Large intestine (tissue), 3 donors: Measurements from ENCODE around the gene RAB21. TPM values are rescaled to one million over a fixed set of nuclear protein-coding genes. Genes with fewer than 3 reads are reported as not detected.
A peak's percentile ranks its signal among the peaks of the same experiment; 100 is the strongest.
"Not testable (repeated sequence)": the region's sequence is repeated elsewhere in the genome, so short reads cannot be mapped to it uniquely, and the experiment has no call there.

Source experiments
- DNase-seq, 2 donors: peaks; one replicate each; pipeline versions ENCODE4 v3.0.0 to v3.0.0-alpha.2; 2013
- H3K27ac ChIP-seq: one replicate; pipeline ENCODE4 v1.5.1; 2013; ENCODE audit warnings: low read length
- H3K27me3 ChIP-seq: 2 replicates; pipeline ENCODE4 v1.6.1; 2013; ENCODE audit warnings: low read length; ENCODE audit not compliant: control insufficient read depth, insufficient read depth
- H3K36me3 ChIP-seq: 2 replicates; pipeline ENCODE4 v1.6.1; 2013; ENCODE audit warnings: low read length; ENCODE audit not compliant: control insufficient read depth, insufficient read depth
- H3K4me1 ChIP-seq: one replicate; pipeline ENCODE4 v1.6.1; 2013; ENCODE audit warnings: low read length; ENCODE audit not compliant: control insufficient read depth, insufficient read depth
- H3K4me3 ChIP-seq: one replicate; pipeline ENCODE4 v1.5.1; 2013; ENCODE audit warnings: low read length
- H3K9me3 ChIP-seq: one replicate; pipeline ENCODE4 v1.6.1; 2013; ENCODE audit warnings: mild to moderate bottlenecking, low read depth, low read length, moderate library complexity; ENCODE audit not compliant: control insufficient read depth
- WGBS: methylation state at CpG from one replicate; pipeline ENCODE4 v1.1.5; 2013; ENCODE audit warnings: low lambda C conversion rate; ENCODE audit not compliant: insufficient coverage; 5-methylcytosine and 5-hydroxymethylcytosine counted together
- polyA plus RNA-seq: library from polyadenylated mRNA; unstranded; fragments of 120-200 nt; gene quantifications from one replicate; pipeline ENCODE4 v1.2.1, GENCODE V29; 2013

The RAB21 gene
- polyA plus RNA-seq, 1 donor, result 53.1 TPM

DNA sequence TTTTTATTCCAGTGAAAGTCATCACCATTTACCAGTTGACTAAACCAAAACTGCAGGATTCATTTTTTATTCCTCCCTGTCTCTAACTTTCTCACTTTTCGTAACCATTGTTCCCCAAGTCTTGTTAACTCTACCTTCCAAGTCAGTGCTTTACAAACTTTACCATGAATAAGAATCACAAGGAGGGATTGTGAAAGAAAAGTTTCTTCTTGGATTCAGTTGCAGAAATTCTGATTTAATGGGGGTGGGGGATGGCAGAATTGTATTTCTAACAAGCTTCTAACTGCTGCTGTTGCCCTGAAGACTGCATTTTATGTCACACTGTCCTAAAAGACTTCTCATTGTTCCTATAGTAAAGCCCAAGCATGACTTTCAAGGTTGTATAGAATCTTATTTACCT lies 5.0 kb upstream of the RAB21 start:
- Histone ChIP-seq H3K9me3 (no peaks in the 10 kb centered on the region), H3K4me3 (no peak overlapping the region), H3K36me3 (no peaks in the 10 kb centered on the region), H3K4me1 (no peaks in the 10 kb centered on the region), H3K27ac (no peak overlapping the region), H3K27me3 (no peaks in the 10 kb centered on the region)
- 100% methylated on average over 1 of the region's 1 CpG for WGBS
- no peak for DNase-seq

DNA sequence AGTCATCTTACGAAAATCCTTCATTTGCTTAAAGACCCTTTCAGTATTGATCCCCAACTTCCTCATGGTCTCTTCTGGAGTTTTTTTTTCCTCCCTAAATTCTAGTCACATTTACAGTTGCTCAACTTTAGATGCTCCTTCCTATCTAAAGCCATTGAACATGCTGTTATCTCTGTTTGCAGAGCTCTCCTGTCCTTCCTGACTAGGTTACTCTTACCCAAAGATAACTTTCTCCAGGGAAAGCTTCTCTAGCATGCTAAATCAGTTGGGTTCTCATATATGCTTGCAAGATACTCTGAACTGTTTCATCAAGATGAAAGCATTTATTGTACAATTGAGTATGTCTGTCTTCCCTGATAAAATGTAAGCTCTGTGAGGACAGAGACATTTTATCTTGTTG lies 1.8 kb upstream of the RAB21 start:
- WGBS, result no CpG with 5 or more reads among the region's 1 CpG
- Histone ChIP-seq H3K27ac (no peak overlapping the region), H3K36me3 (no peaks in the 10 kb centered on the region), H3K4me3 (no peak overlapping the region), H3K4me1 (no peaks in the 10 kb centered on the region), H3K9me3 (no peaks in the 10 kb centered on the region), H3K27me3 (no peaks in the 10 kb centered on the region)
- no peak for DNase-seq

DNA sequence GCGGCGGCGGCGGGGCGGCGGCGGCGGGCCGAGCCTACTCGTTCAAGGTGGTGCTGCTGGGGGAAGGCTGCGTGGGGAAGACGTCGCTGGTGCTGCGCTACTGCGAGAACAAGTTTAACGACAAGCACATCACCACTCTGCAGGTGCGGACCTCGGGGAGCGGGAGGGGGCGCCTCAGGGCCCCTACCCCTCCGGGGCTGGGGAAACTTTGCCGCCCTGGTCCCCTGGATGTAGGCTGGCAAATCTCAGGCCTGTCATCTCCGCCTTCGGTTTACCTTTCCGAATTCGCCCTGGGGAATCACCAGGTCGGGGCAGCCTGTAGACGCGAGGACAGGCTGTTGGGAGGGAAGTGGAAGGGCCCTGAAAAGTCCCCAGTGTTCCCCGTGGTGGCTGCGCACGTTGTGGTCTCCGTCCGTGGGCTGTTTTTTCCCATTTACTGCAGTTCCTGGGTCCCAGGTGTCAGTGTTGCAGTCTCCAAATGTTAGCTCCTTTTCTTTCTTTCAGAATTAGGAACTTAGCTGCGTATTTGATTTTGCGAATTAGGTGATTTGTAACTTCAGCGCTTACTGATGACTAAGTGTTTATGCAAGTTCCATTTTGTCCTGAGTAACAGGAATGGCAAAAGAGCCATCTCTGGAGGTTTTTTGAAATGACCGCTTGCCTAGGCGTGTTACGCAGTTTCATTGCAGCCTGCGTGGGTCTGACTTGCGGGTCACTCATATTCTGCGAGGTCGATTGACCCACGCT lies 656 bp downstream of the RAB21 start:
- no peaks in the 10 kb centered on the region for H3K4me1 ChIP-seq
- H3K36me3 ChIP-seq, result peaks cover 10% of the 10 kb centered on the region
- WGBS, result no CpG with 5 or more reads among the region's 45 CpGs
- DNase-seq, result peak; percentile 26 to 79
- H3K9me3 ChIP-seq, result peaks cover 2% of the 10 kb centered on the region
- peak overlapping the region; percentile 94 for H3K4me3 ChIP-seq
- H3K27ac ChIP-seq, result peak overlapping the region; percentile 92
- no peaks in the 10 kb centered on the region for H3K27me3 ChIP-seq

DNA sequence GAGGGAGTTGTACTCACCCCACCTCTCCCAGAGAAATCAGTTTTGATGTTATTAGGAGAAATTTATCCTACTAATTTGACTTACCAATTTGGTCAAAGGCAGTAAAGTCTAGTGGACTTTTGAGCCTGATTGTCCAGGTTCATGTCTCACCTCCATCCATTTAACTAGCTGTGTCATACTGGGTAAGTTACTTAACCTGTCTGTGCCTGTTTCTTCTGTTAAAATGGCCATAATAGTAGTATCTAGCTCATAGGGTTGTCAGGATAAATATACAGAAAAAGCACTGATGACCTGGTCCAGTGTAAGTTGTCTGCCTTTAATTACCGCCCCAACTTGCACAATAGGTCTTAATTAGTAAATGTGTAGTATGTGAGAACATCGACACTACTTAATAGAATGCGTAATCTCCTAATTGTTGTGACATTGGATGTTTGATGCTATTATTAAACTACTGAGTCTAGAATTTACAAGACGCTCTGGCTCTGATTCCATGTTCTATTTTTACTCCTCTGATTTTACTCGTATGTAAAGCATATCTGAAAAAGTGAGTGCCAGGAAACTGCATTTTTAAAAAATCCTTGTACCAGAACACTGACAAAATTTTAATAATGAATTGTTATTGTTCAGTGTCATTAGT lies 1.5 kb downstream of the RAB21 start:
- Histone ChIP-seq H3K9me3 (peaks cover 11% of the 10 kb centered on the region), H3K4me1 (no peaks in the 10 kb centered on the region), H3K27me3 (no peaks in the 10 kb centered on the region), H3K4me3 (peak overlapping the region; percentile 94), H3K36me3 (peaks cover 16% of the 10 kb centered on the region), H3K27ac (peak overlapping the region; percentile 92)
- WGBS, result 47% methylated on average over 2 of the region's 5 CpGs
- peak in 1 of 2 donors; percentile 29 for DNase-seq

DNA sequence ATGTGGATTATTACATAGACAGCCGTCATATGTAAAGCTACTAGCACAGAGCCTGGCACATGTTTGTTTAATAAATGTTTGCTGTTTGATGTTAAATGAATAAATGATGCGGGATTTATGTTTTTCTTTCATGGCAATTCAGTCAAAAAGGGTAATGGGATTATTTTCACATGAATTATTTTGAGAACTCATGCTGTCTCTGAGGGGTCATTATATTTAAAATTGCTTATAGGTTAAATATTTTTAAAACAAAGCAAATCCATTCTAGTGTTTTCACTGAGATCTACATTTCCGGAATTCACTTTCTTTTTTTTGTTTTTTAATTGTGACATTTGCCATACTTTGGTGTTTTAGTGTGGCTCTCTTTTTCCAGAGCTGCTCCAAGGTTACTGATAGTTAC lies 5.3 kb downstream of the RAB21 start:
- no peak overlapping the region for H3K27ac ChIP-seq
- no peaks in the 10 kb centered on the region for H3K4me1 ChIP-seq

DNA sequence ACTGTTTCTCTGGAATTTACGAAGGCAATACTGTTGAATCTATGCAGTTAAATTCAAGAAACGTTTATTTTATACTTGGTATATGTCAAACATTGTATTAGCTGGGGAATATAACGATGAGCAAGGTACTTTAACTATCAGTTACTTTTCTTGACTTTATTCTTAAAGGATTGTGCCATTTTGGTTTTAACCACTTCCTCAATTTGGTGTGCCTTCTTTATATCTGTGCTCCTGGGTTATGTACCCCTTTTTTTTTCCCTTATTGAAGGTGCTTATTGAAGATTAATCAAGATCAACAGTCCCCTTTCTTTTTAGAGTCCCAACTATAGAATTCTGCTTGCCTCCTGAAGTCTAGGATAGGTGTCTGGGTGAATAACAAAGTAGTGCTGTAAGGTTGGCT lies 5.8 kb downstream of the RAB21 start:
- DNase-seq, result no peak
- Histone ChIP-seq H3K27me3 (no peaks in the 10 kb centered on the region), H3K4me3 (no peak overlapping the region), H3K36me3 (peaks cover 17% of the 10 kb centered on the region), H3K4me1 (no peaks in the 10 kb centered on the region), H3K27ac (no peak overlapping the region), H3K9me3 (peaks cover 16% of the 10 kb centered on the region)
- WGBS, result 94% methylated on average over 2 of the region's 3 CpGs

More for the DNA sequence above, 5.3 kb downstream of the RAB21 start:
- H3K9me3 ChIP-seq, result peaks cover 16% of the 10 kb centered on the region
- no peak overlapping the region for H3K4me3 ChIP-seq
- H3K36me3 ChIP-seq, result peaks cover 17% of the 10 kb centered on the region
- no peaks in the 10 kb centered on the region for H3K27me3 ChIP-seq
- no peak for DNase-seq
- WGBS, result 100% methylated on average over 2 of the region's 3 CpGs

DNA sequence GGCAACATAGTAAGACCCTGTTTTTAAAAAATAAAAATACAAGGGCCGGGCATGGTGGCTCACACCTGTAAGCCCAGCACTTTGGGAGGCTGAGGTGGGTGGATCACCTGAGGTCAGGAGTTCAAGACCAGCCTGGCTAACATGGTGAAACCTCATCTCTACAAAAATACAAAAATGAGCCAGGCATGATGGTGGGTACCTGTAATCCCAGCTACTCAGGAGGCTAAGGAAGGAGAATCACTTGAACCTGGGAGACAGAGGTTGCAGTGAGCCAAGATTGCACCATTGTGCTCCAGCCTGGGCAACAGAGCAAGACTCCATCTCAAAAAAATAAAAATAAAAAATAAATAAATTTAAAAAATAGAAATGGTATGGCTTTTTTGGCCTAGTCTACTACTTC lies 6.7 kb downstream of the RAB21 start:
- H3K4me3 ChIP-seq, H3K4me1 ChIP-seq, DNase-seq, H3K27ac ChIP-seq, H3K27me3 ChIP-seq: not testable (repeated sequence)
- H3K36me3 ChIP-seq, result peaks cover 17% of the 10 kb centered on the region
- peaks cover 16% of the 10 kb centered on the region for H3K9me3 ChIP-seq
- no CpG with 5 or more reads among the region's 1 CpG for WGBS

DNA sequence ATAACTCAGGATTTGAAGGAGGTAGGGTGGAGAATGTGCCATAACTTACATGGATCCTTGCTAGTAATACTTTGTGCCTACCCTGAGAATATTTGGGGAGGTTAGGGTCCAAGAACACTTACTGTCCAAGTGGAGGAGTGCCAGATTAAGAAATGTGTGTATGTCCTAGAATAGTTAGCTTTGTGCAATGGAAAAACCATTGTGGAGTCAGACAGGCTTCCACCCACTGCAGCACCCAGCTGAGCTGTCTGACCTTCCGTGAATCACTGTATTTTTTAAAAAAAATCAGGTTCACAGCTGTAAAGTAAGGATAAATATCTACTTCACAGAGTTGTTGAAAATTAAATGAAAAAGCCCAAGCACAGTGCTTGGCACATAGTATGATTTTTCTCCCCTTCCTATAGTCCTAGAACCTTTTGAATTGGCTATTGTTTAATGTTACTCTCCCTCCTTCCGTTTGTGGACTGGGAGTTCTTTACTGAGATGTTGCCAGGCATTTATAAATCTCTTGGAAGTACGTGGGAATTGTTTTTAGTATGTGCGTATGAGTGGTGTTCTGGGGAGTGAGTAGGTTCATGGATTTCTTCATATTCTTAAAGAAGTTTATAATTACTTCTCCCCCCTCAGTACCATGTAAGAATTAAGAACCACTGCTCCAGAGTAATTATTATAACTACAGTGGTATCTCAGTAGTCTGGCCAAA lies 9.2 kb downstream of the RAB21 start:
- WGBS, result 80% methylated on average over 2 of the region's 4 CpGs
- no peaks in the 10 kb centered on the region for H3K4me1 ChIP-seq

DNA sequence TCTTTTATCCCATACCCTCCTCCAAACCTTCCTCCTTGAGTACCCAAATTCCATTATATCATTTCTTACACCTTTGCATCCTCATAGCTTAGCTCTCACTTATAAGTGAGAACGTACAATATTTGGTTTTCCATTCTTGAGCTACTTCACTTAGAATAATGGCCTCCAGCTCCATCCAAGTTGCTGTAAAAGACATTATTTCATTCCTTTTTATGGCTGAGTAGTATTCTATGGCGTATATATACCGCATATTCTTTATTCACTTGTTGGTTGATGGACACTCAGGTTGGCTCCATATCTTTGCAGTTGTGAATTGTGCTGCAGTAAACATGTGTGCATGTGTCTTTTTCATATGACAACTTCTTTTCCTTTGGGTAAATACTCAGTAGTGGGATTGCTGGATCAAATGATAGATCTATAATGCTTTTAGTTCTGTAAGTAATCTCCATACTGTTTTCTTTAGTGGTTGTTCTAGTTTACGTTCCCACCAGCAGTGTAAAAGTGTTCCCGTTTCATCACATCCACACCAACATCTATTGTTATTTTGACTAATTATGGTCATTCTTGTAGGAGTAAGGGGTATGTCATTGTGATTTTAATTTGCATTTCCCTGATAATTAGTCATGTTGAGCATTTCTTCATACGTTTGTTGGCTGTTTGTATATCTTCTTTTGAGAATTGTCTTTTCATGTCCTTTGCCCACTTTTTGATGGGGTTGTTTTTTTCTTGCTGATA lies 10.1 kb downstream of the RAB21 start:
- DNase-seq, result no peak
- Histone ChIP-seq H3K4me1 (no peaks in the 10 kb centered on the region), H3K4me3 (no peak overlapping the region), H3K27me3 (no peaks in the 10 kb centered on the region), H3K9me3 (peaks cover 16% of the 10 kb centered on the region), H3K27ac (no peak overlapping the region), H3K36me3 (peaks cover 7% of the 10 kb centered on the region)
- 100% methylated on average over 1 of the region's 6 CpGs for WGBS

More for the DNA sequence above, 9.2 kb downstream of the RAB21 start:
- no peaks in the 10 kb centered on the region for H3K27me3 ChIP-seq
- H3K36me3 ChIP-seq, result peaks cover 10% of the 10 kb centered on the region
- no peak for DNase-seq
- H3K27ac ChIP-seq, result no peak overlapping the region
- peaks cover 16% of the 10 kb centered on the region for H3K9me3 ChIP-seq
- H3K4me3 ChIP-seq, result no peak overlapping the region

DNA sequence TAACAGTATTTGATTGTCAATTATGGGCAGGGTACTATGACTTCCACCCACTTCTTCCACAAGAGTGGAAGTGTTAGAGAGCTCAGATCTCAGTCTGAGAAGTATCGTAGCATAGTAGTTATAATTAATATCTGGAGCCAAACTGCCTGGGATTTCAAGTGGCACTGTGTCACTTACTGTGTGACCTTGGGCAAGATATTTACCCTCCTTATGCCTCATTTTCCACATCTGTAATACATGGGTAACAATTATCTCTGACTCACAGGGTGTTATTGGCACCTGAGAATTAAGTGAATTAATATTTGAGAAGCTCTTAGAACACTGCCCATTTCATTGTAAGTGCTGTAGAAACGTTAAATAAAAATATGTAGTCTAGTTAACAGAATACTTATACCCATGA lies 11.5 kb downstream of the RAB21 start:
- WGBS, result no CpG with 5 or more reads among the region's 2 CpGs
- Histone ChIP-seq H3K4me1 (no peaks in the 10 kb centered on the region), H3K27ac (no peak overlapping the region), H3K36me3 (peaks cover 9% of the 10 kb centered on the region), H3K9me3 (peaks cover 5% of the 10 kb centered on the region), H3K4me3 (no peak overlapping the region), H3K27me3 (no peaks in the 10 kb centered on the region)
- DNase-seq, result no peak
